IMR-90 (cell line): ENCODE measurements around the gene SOX9. TPM values are rescaled to one million over a fixed set of nuclear protein-coding genes. Genes with fewer than 3 reads are reported as not detected.

Experiments
- ATAC-seq: fragments of 200-7000 bp; cut with Tn5 transposase; 2 replicates; pipeline ENCODE4 v1.9.1; 2020; ENCODE audit warnings: low read depth, mild to moderate bottlenecking, moderate library complexity
- BruUV-seq: library from RNA; stranded (reverse); fragments of 400-500 nt; replicated peaks from 2 replicates; lab custom pipeline; 2021; lab: Mats Ljungman, UMichigan
- CTCF ChIA-PET: fragments of 300-600 bp; formaldehyde crosslinking; extraction: SDS; loops from one replicate; lab custom pipeline; 2021; ENCODE audit warnings: antibody characterized with exemption; lab: Yijun Ruan, JAX
- POLR2A ChIA-PET: fragments of 300-600 bp; sonication (Branson Sonifier 250); formaldehyde crosslinking; loops from one replicate; lab custom pipeline; 2022; ENCODE audit warnings: antibody characterized with exemption; ENCODE audit not compliant: unreplicated experiment; lab: Charles Lee
- DNase-seq: peaks from one replicate; pipeline ENCODE4 v3.0.0; 2013
- H2AFZ ChIP-seq: replicated peaks from 2 replicates; pipeline ENCODE3; 2013; ENCODE audit warnings: low read length, mild to moderate bottlenecking; ENCODE audit not compliant: poor library complexity
- H2AK5ac ChIP-seq: 2 replicates; pipeline ENCODE4 v1.6.1; 2013; ENCODE audit warnings: low read depth, low read length, inconsistent platforms
- H2AK9ac ChIP-seq: replicated peaks from 2 replicates; pipeline ENCODE3; 2013; ENCODE audit warnings: mild to moderate bottlenecking, low read depth, low read length, moderate library complexity; ENCODE audit not compliant: poor library complexity
- H2BK120ac ChIP-seq: 2 replicates; pipeline ENCODE4 v1.6.1; 2013; ENCODE audit warnings: low read depth, low read length, inconsistent platforms
- H2BK15ac ChIP-seq: 3 replicates; pipeline ENCODE4 v1.6.1; 2013; ENCODE audit warnings: low read depth, low read length, inconsistent platforms
- H2BK20ac ChIP-seq: 2 replicates; pipeline ENCODE4 v1.6.1; 2013; ENCODE audit warnings: low read depth, mild to moderate bottlenecking, inconsistent platforms, low read length, moderate library complexity
- H2BK5ac ChIP-seq: 2 replicates; pipeline ENCODE4 v1.6.1; 2013; ENCODE audit warnings: mild to moderate bottlenecking, low read depth, low read length, inconsistent platforms; ENCODE audit not compliant: poor library complexity, severe bottlenecking
- H3K14ac ChIP-seq: replicated peaks from 2 replicates; pipeline ENCODE4 v1.6.1; 2013; ENCODE audit warnings: low read depth, low read length, inconsistent platforms
- H3K18ac ChIP-seq: 2 replicates; pipeline ENCODE4 v1.6.1; 2013; ENCODE audit warnings: low read depth, low read length, control low read depth
- H3K23ac ChIP-seq: 2 replicates; pipeline ENCODE4 v1.6.1; 2013; ENCODE audit warnings: low read depth, low read length, inconsistent platforms
- H3K27ac ChIP-seq: 2 replicates; pipeline ENCODE4 v1.5.1; 2013; ENCODE audit warnings: mild to moderate bottlenecking, control low read depth, low read length; ENCODE audit not compliant: insufficient read depth
- H3K27me3 ChIP-seq: 2 replicates; pipeline ENCODE4 v1.6.1; 2013; ENCODE audit warnings: low read length; ENCODE audit not compliant: control insufficient read depth, insufficient read depth
- H3K36me3 ChIP-seq: 2 replicates; pipeline ENCODE4 v1.6.1; 2013; ENCODE audit warnings: low read length, mixed read lengths; ENCODE audit not compliant: control insufficient read depth, insufficient read depth
- H3K4ac ChIP-seq: 2 replicates; pipeline ENCODE4 v1.6.1; 2013; ENCODE audit warnings: low read depth, low read length, inconsistent platforms
- H3K4me1 ChIP-seq: 2 replicates; pipeline ENCODE4 v1.6.1; 2013; ENCODE audit warnings: low read length, mixed read lengths; ENCODE audit not compliant: control insufficient read depth, insufficient read depth
- H3K4me2 ChIP-seq: 2 replicates; pipeline ENCODE4 v1.6.1; 2013; ENCODE audit warnings: low read depth, mild to moderate bottlenecking, control low read depth, low read length, moderate library complexity
- H3K4me3 ChIP-seq: 2 replicates; pipeline ENCODE4 v1.5.1; 2013; ENCODE audit warnings: low read depth, mild to moderate bottlenecking, control low read depth, low read length, moderate library complexity; ENCODE audit not compliant: insufficient read depth
- H3K56ac ChIP-seq: 2 replicates; pipeline ENCODE4 v1.6.1; 2013; ENCODE audit warnings: low read length, inconsistent platforms; ENCODE audit not compliant: insufficient read depth; ENCODE audit errors: extremely low read depth
- H3K79me1 ChIP-seq, 2 experiments: 2 replicates each; pipeline ENCODE4 v1.6.1; 2013; ENCODE audit warnings: low read length in 2 of 2, inconsistent platforms in 1 of 2, low read depth in 1 of 2
- H3K9ac ChIP-seq: 2 replicates; pipeline ENCODE4 v1.6.1; 2013; ENCODE audit warnings: low read depth, low read length, control low read depth
- H3K9me1 ChIP-seq: 2 replicates; pipeline ENCODE4 v1.6.1; 2013; ENCODE audit warnings: low read length, inconsistent platforms; ENCODE audit not compliant: insufficient read depth
- H3K9me3 ChIP-seq: 2 replicates; pipeline ENCODE4 v1.6.1; 2013; ENCODE audit warnings: low read length; ENCODE audit not compliant: control insufficient read depth, insufficient read depth
- H4K20me1 ChIP-seq: 2 replicates; pipeline ENCODE4 v1.6.1; 2013; ENCODE audit warnings: low read length, inconsistent platforms; ENCODE audit not compliant: insufficient read depth
- H4K5ac ChIP-seq: 2 replicates; pipeline ENCODE4 v1.6.1; 2013; ENCODE audit warnings: mild to moderate bottlenecking, low read depth, low read length, control low read depth
- H4K8ac ChIP-seq, 2 experiments: 2 replicates each; pipeline ENCODE4 v1.6.1; 2013; ENCODE audit warnings: low read depth in 2 of 2, low read length in 2 of 2, control low read depth in 1 of 2, inconsistent platforms in 1 of 2
- H4K91ac ChIP-seq: 2 replicates; pipeline ENCODE4 v1.6.1; 2013; ENCODE audit warnings: low read depth, low read length, inconsistent platforms; ENCODE audit not compliant: insufficient read depth
- BHLHE40 ChIP-seq: fragments of 150-350 bp; IDR thresholded peaks from 2 replicates; pipeline ENCODE4 v1.6.1; 2016; ENCODE audit warnings: mild to moderate bottlenecking, low read depth, low read length
- CEBPB ChIP-seq: IDR thresholded peaks from 2 replicates; pipeline ENCODE4 v1.6.1; 2012; ENCODE audit warnings: low read depth, low read length, improper control_type of control experiment
- CHD1 ChIP-seq: IDR thresholded peaks from 2 replicates; pipeline ENCODE4 v1.6.1; 2012; ENCODE audit warnings: low read depth, low read length, improper control_type of control experiment
- CTCF ChIP-seq: conservative IDR thresholded peaks from 2 replicates; pipeline ENCODE4 v1.5.1; 2012; ENCODE audit warnings: mild to moderate bottlenecking, low read depth, low read length, improper control_type of control experiment
- MAFK ChIP-seq: IDR thresholded peaks from 2 replicates; pipeline ENCODE4 v1.6.1; 2012; ENCODE audit warnings: low read depth, low read length, improper control_type of control experiment
- MAZ ChIP-seq: IDR thresholded peaks from 2 replicates; pipeline ENCODE4 v1.6.1; 2012; ENCODE audit warnings: low read depth, mild to moderate bottlenecking, low read length, improper control_type of control experiment, moderate library complexity, borderline replicate concordance
- MXI1 ChIP-seq: IDR thresholded peaks from 2 replicates; pipeline ENCODE4 v1.6.1; 2012; ENCODE audit warnings: low read depth, mild to moderate bottlenecking, low read length, moderate library complexity, borderline replicate concordance
- NFE2L2 ChIP-seq: fragments of 150-350 bp; IDR thresholded peaks from 2 replicates; pipeline ENCODE4 v1.6.1; 2016; ENCODE audit warnings: low read depth, mild to moderate bottlenecking, low read length
- POLR2A ChIP-seq: IDR thresholded peaks from 2 replicates; pipeline ENCODE4 v1.6.1; 2012; ENCODE audit warnings: mild to moderate bottlenecking, low read depth, low read length
- RAD21 ChIP-seq: IDR thresholded peaks from 2 replicates; pipeline ENCODE4 v1.6.1; 2012; ENCODE audit warnings: low read length, improper control_type of control experiment
- RCOR1 ChIP-seq: IDR thresholded peaks from 2 replicates; pipeline ENCODE4 v1.6.1; 2012; ENCODE audit warnings: mild to moderate bottlenecking, low read length, improper control_type of control experiment; ENCODE audit not compliant: insufficient replicate concordance
- RFX5 ChIP-seq: IDR thresholded peaks from 2 replicates; pipeline ENCODE4 v1.8.0; 2012; ENCODE audit warnings: low read depth, mild to moderate bottlenecking, low read length, moderate library complexity
- SMC3 ChIP-seq: fragments of 150-350 bp; IDR thresholded peaks from 2 replicates; pipeline ENCODE4 v1.6.1; 2016; ENCODE audit warnings: low read depth, mild to moderate bottlenecking, antibody characterized with exemption, low read length, moderate library complexity
- WGBS, 2 experiments: methylation state at CpG; one replicate each; pipeline versions ENCODE4 v1.1.5 to v1.1.7; 2013; ENCODE audit warnings: missing lambda C conversion rate in 2 of 2; ENCODE audit not compliant: insufficient read length in 1 of 2; ENCODE audit errors: extremely low coverage in 2 of 2; 5-methylcytosine and 5-hydroxymethylcytosine counted together
- dilution Hi-C: fragments of 300-500 bp; cut with HindIII; formaldehyde crosslinking; loops from one replicate; pipeline ENCODE4 v1.14.3; 2018; ENCODE audit warnings: low sequenced_read_pairs; ENCODE audit not compliant: unreplicated experiment
- in situ Hi-C: fragments of 300-500 bp; cut with MboI; formaldehyde crosslinking; loops from 3 replicates; pipeline ENCODE4 v1.14.3; 2019; ENCODE audit warnings: low sequenced_read_pairs, inconsistent platforms, mixed read lengths
- intact Hi-C: fragments of 100-400 bp; cut with micrococcal nuclease; formaldehyde crosslinking; loops from 2 replicates; pipeline ENCODE4 v1.10.0; 2022
- polyA plus RNA-seq, 3 experiments: library from polyadenylated mRNA; depleted of rRNA; stranded (reverse); fragments of >200 nt; gene quantifications; 2 replicates each; pipeline ENCODE4 v1.2.3, GENCODE V29; 2012; ENCODE audit warnings: low replicate concordance in 1 of 3
- total RNA-seq: library from RNA; depleted of rRNA; stranded (reverse); fragments of >200 nt; gene quantifications from 2 replicates; pipeline ENCODE4 v1.2.3, GENCODE V29; 2012
- TF ChIP-seq, protein P1 (sequence below): fragments of 150-350 bp; IDR thresholded peaks from 2 replicates; pipeline ENCODE4 v1.6.1; 2016; ENCODE audit warnings: low read depth, mild to moderate bottlenecking, low read length, moderate library complexity, borderline replicate concordance
- TF ChIP-seq, protein P2 (sequence below): fragments of 150-350 bp; IDR thresholded peaks from 2 replicates; pipeline ENCODE4 v1.6.1; 2017; ENCODE audit warnings: mild to moderate bottlenecking, antibody characterized with exemption, low read length, low read depth

SOX9 gene
- total and polyA plus RNA-seq, 2 of the 4 experiments (the other 2 are of a cell fraction): 4.1 to 12.7 TPM

DNA sequence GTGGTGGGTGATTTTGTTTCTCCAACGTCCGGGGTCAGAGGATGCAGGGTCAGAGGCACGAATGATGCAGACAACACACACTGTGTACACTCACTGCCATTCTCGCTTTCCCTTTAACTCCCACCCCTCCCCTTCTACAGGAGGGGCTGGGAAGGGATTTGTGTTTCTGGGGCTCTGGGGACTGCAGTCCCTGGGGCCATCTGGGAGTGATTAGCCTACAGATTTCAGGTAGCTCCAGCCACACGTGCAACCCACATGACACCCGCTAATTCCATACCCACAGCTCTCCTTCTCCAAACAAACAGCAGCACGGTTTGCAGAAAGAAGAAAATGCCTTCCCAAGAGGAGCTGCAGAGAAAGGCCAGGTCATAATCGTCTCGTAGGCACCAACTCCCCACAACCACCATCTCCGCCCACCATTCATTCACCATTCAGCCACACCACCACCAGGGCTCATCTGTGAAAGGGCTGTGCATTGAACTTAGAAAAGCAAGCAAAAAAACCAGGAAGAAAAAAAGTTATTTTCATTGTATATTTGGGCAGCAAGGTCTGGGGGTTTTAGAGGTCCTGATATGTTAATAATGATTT is 9.4 kb upstream of the SOX9 start:
- Histone ChIP-seq H3K4me1 (peaks cover 2% of the 10 kb centered on the region; the same call in 1 of the 2 replicates), H2BK120ac (no peak overlapping the region), H3K27me3 (peaks cover 2% of the 10 kb centered on the region; the same call in 1 of the 2 replicates), H2BK15ac (no peak overlapping the region), H3K9me1 (no peaks in the 10 kb centered on the region), H2BK5ac (no peak overlapping the region), H3K18ac (no peak overlapping the region), H3K9me3 (no peaks in the 10 kb centered on the region), H3K4ac (peak overlapping the region; percentile 9; the same call in 1 of the 2 replicates), H2BK20ac (no peak overlapping the region), H4K8ac (no peak overlapping the region), H4K91ac (no peak overlapping the region), H4K20me1 (no peaks in the 10 kb centered on the region), H2AFZ (peak overlapping the region; percentile 73), H3K27ac (no peak overlapping the region), H3K14ac (no peak overlapping the region), H3K56ac (no peak overlapping the region), H3K36me3 (no peaks in the 10 kb centered on the region), H3K79me1 (no peaks in the 10 kb centered on the region), H2AK5ac (no peak overlapping the region), H2AK9ac (no peak overlapping the region), H3K4me3 (no peak overlapping the region), H3K23ac (no peak overlapping the region), H4K5ac (no peak overlapping the region), H3K4me2 (no peak overlapping the region; the same call in 1 of the 2 replicates), H3K9ac (no peak overlapping the region)
- ChIA-PET CTCF (interaction anchor here (0.5 kb wide), 1 partner anchor 460 kb away, joined by 3 read pairs; no protein-coding TSS in a partner anchor), POLR2A (interaction anchor here (0.6 kb wide), 1 partner anchor 341 kb away, joined by 9 read pairs; no protein-coding TSS in a partner anchor)
- in situ Hi-C loops (loop anchor here (10.0 kb wide), 3 partner anchors 647 to 1347 kb away; no protein-coding TSS in a partner anchor), dilution Hi-C loops (no loop called here), intact Hi-C loops (no loop called here)
- no TSS peak for BruUV-seq
- DNase-seq: no peak
- ATAC-seq: no peak
- WGBS, 2 experiments: 60% methylated on average over 1 of the region's 10 CpGs; no CpG with 5 or more reads in 1 of the 2 experiments
- TF ChIP-seq NFE2L2 (no peak), RCOR1 (no peak), MAFK (no peak), CHD1 (no peak), CEBPB (no peak), BHLHE40 (no peak), SMC3 (no peak), MXI1 (no peak), CTCF (no peak), RAD21 (no peak), MAZ (no peak), RFX5 (no peak), POLR2A (no peak)
- TF ChIP-seq, protein P1, sequence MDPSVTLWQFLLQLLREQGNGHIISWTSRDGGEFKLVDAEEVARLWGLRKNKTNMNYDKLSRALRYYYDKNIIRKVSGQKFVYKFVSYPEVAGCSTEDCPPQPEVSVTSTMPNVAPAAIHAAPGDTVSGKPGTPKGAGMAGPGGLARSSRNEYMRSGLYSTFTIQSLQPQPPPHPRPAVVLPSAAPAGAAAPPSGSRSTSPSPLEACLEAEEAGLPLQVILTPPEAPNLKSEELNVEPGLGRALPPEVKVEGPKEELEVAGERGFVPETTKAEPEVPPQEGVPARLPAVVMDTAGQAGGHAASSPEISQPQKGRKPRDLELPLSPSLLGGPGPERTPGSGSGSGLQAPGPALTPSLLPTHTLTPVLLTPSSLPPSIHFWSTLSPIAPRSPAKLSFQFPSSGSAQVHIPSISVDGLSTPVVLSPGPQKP: no peak
- TF ChIP-seq, protein P2, sequence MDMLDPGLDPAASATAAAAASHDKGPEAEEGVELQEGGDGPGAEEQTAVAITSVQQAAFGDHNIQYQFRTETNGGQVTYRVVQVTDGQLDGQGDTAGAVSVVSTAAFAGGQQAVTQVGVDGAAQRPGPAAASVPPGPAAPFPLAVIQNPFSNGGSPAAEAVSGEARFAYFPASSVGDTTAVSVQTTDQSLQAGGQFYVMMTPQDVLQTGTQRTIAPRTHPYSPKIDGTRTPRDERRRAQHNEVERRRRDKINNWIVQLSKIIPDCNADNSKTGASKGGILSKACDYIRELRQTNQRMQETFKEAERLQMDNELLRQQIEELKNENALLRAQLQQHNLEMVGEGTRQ: no peak
